OCI-LY7 (cell line): ENCODE measurements around the gene GALNT9. TPM values are rescaled to one million over a fixed set of nuclear protein-coding genes. Genes with fewer than 3 reads are reported as not detected.

Experiments used
- BruUV-seq: library from RNA; stranded (reverse); fragments of 400-500 nt; replicated peaks from 2 replicates; lab custom pipeline; 2021; lab: Mats Ljungman, UMichigan
- CTCF ChIA-PET: fragments of 300-600 bp; sonication (Branson Sonifier 250); formaldehyde crosslinking; loops from one replicate; lab custom pipeline; 2022; ENCODE audit warnings: antibody characterized with exemption; ENCODE audit not compliant: unreplicated experiment; lab: Charles Lee
- POLR2A ChIA-PET: fragments of 300-600 bp; sonication (Branson Sonifier 250); formaldehyde crosslinking; loops from one replicate; lab custom pipeline; 2022; ENCODE audit warnings: antibody characterized with exemption; lab: Charles Lee
- DNase-seq: peaks from one replicate; pipeline ENCODE4 v3.0.0-alpha.2; 2015; ENCODE audit warnings: low spot score
- H2AFZ ChIP-seq: fragments of 200-600 bp; sonication (generic), shearing (Covaris generic); 2 replicates; pipeline ENCODE4 v1.6.1; 2014; ENCODE audit warnings: mild to moderate bottlenecking, antibody characterized with exemption, low read length, moderate library complexity
- H3K27ac ChIP-seq: fragments of 200-600 bp; sonication (generic); 2 replicates; pipeline ENCODE4 v1.5.1; 2014; ENCODE audit warnings: mixed run types, low read depth, mild to moderate bottlenecking, moderate library complexity, low read length, inconsistent platforms; ENCODE audit not compliant: poor library complexity, severe bottlenecking
- H3K36me3 ChIP-seq: fragments of 200-600 bp; sonication (generic); 2 replicates; pipeline ENCODE4 v1.6.1; 2014; ENCODE audit warnings: mild to moderate bottlenecking, antibody characterized with exemption, low read length, moderate library complexity, mixed read lengths; ENCODE audit not compliant: insufficient read depth
- H3K4me1 ChIP-seq: fragments of 200-600 bp; sonication (generic); 2 replicates; pipeline ENCODE4 v1.5.1; 2014; ENCODE audit warnings: mild to moderate bottlenecking, low read length; ENCODE audit not compliant: insufficient read depth, poor library complexity, severe bottlenecking
- H3K4me2 ChIP-seq: fragments of 200-600 bp; sonication (generic); 2 replicates; pipeline ENCODE4 v1.6.1; 2014; ENCODE audit warnings: mild to moderate bottlenecking, low read length
- H3K4me3 ChIP-seq: fragments of 200-600 bp; sonication (generic); 2 replicates; pipeline ENCODE4 v1.5.1; 2014; ENCODE audit warnings: mild to moderate bottlenecking, low read depth, low read length; ENCODE audit not compliant: poor library complexity, severe bottlenecking
- H3K79me2 ChIP-seq: fragments of 200-600 bp; sonication (generic); 2 replicates; pipeline ENCODE4 v1.6.1; 2016; ENCODE audit warnings: low read depth, mild to moderate bottlenecking, low read length, moderate library complexity, mixed read lengths; ENCODE audit not compliant: insufficient read depth
- H3K9me2 ChIP-seq: fragments of 200-600 bp; sonication (generic); 2 replicates; pipeline ENCODE4 v1.6.1; 2016; ENCODE audit warnings: mild to moderate bottlenecking, low read length, mixed read lengths; ENCODE audit not compliant: insufficient read depth
- H3K9me3 ChIP-seq: fragments of 200-600 bp; sonication (generic); 2 replicates; pipeline ENCODE4 v1.6.1; 2014; ENCODE audit warnings: mild to moderate bottlenecking, mixed run types, low read length, mixed read lengths
- H4K20me1 ChIP-seq: fragments of 200-600 bp; sonication (generic); 2 replicates; pipeline ENCODE4 v1.6.1; 2014; ENCODE audit warnings: mild to moderate bottlenecking, antibody characterized with exemption, low read length, moderate library complexity, mixed read lengths; ENCODE audit not compliant: insufficient read depth
- CTCF ChIP-seq: fragments of 200-600 bp; sonication (generic); conservative IDR thresholded peaks from 2 replicates; pipeline ENCODE4 v1.5.1; 2014; ENCODE audit warnings: mild to moderate bottlenecking, antibody characterized with exemption, low read length, moderate library complexity, mixed read lengths
- EZH2phosphoT487 ChIP-seq: fragments of 200-600 bp; sonication (generic); IDR thresholded peaks from 2 replicates; pipeline ENCODE4 v1.6.1; 2018; ENCODE audit warnings: low read depth, borderline replicate concordance, mild to moderate bottlenecking, mixed run types, antibody characterized with exemption, low read length, moderate library complexity, mixed read lengths
- intact Hi-C: fragments of 100-400 bp; cut with micrococcal nuclease; formaldehyde crosslinking; loops from one replicate; pipeline ENCODE4 v1.10.0; 2022; ENCODE audit not compliant: unreplicated experiment
- total RNA-seq, 2 experiments: library from RNA; depleted of rRNA in 1 of 2; stranded (reverse); fragments of >200 nt in 1 of 2; shearing (Covaris generic) in 1 of 2; gene quantifications; 2 replicates each; pipeline ENCODE4 v1.2.3, GENCODE V29; 2014 to 2022

GALNT9 gene
- total RNA-seq, 2 experiments from 2014 or later = 0.28 TPM; not detected in 1

- Histone ChIP-seq H3K79me2 (no peaks in the 10 kb centered on the region), H3K4me1 (no peaks in the 10 kb centered on the region), H3K9me2 (no peaks in the 10 kb centered on the region), H3K36me3 (no peaks in the 10 kb centered on the region), H3K4me3 (no peak overlapping the region), H3K27ac (no peak overlapping the region), H3K4me2 (no peak overlapping the region), H2AFZ (no peak overlapping the region), H4K20me1 (no peaks in the 10 kb centered on the region), H3K9me3 (no peaks in the 10 kb centered on the region)
- no peak for DNase-seq
- CTCF ChIA-PET = no interaction called here
- intact Hi-C loops = no loop called here
- POLR2A ChIA-PET = no interaction called here
- TF ChIP-seq EZH2phosphoT487 (no peak), CTCF (no peak)
- no TSS peak for BruUV-seq
Observed at GRCh38 chr12:132327336-132328171, 1.8 kb downstream of the GALNT9 start.

DNA sequence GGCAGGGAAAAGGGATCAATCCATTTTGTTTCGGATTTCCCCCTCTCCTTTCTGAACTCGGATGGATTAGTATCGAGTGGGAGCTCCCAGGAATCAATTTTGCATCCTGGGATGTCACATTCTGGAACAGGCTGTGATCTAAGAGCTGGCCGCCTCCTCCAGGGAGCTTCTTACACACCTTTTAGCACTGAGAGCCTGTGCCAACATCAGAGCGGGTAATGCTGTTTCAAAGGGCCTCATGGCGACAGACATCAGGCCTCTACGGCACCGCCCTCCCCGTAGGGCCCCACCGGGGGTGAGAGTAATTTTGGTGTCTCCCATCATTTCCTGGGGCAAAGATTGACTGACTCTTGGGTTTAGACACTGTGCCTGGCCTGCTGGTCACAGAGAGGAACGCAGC is 2.7 kb downstream of the GALNT9 start:
- no peak for TF ChIP-seq EZH2phosphoT487
- no peak for TF ChIP-seq CTCF
- Histone ChIP-seq H3K36me3 (no peaks in the 10 kb centered on the region), H3K27ac (no peak overlapping the region), H2AFZ (no peak overlapping the region), H3K4me2 (no peak overlapping the region), H3K9me3 (no peaks in the 10 kb centered on the region), H3K4me1 (no peaks in the 10 kb centered on the region), H3K79me2 (no peaks in the 10 kb centered on the region), H3K9me2 (no peaks in the 10 kb centered on the region), H4K20me1 (no peaks in the 10 kb centered on the region), H3K4me3 (no peak overlapping the region)
- no peak for DNase-seq
- BruUV-seq = no TSS peak
- CTCF ChIA-PET = no interaction called here
- intact Hi-C loops = no loop called here
- POLR2A ChIA-PET = no interaction called here

- Histone ChIP-seq H4K20me1 (no peaks in the 10 kb centered on the region), H2AFZ (no peak overlapping the region), H3K4me3 (no peak overlapping the region), H3K9me3 (no peaks in the 10 kb centered on the region), H3K9me2 (no peaks in the 10 kb centered on the region), H3K27ac (no peak overlapping the region), H3K36me3 (no peaks in the 10 kb centered on the region), H3K79me2 (no peaks in the 10 kb centered on the region), H3K4me1 (no peaks in the 10 kb centered on the region), H3K4me2 (no peak overlapping the region)
- POLR2A ChIA-PET = no interaction called here
- intact Hi-C loops = no loop called here
- TF ChIP-seq CTCF (no peak), EZH2phosphoT487 (no peak)
- no TSS peak for BruUV-seq
- CTCF ChIA-PET = no interaction called here
- DNase-seq = no peak
Observed at GRCh38 chr12:132325733-132326130, 3.7 kb downstream of the GALNT9 start.
